ENCODE results near the gene ESR1.
A peak's percentile ranks its signal among the peaks of the same experiment; 100 is the strongest.

The ESR1 gene

GRCh38 chr6:152150196-152150595 is 342.7 kb downstream of the ESR1 start:
- no peak overlapping the region for H3K4me3 ChIP-seq (ENCODE audit: control insufficient read depth, low read depth, low read length)
- peak; percentile 59 for DNase-seq (ENCODE audit: low read depth)
- TF ChIP-seq CTCF (conservative IDR thresholded peaks at IDR 0.05; ENCODE audit: control insufficient read depth, insufficient read depth, low read depth, low read length) = no peak

GRCh38 chr6:152151920-152152319 is 344.4 kb downstream of the ESR1 start:
- DNase-seq (ENCODE audit: low read depth) = no peak
- no peak for TF ChIP-seq CTCF (conservative IDR thresholded peaks at IDR 0.05; ENCODE audit: control insufficient read depth, insufficient read depth, low read depth, low read length)
- H3K4me3 ChIP-seq (ENCODE audit: control insufficient read depth, low read depth, low read length) = no peak overlapping the region

GRCh38 chr6:152154559-152155356 is 347.3 kb downstream of the ESR1 start:
- H3K4me3 ChIP-seq (ENCODE audit: control insufficient read depth, low read depth, low read length) = no peak overlapping the region
- TF ChIP-seq CTCF (conservative IDR thresholded peaks at IDR 0.05; ENCODE audit: control insufficient read depth, insufficient read depth, low read depth, low read length) = no peak
- DNase-seq (ENCODE audit: low read depth) = no peak

GRCh38 chr6:152155792-152156191 is 348.3 kb downstream of the ESR1 start:
- H3K4me3 ChIP-seq (ENCODE audit: control insufficient read depth, low read depth, low read length) = no peak overlapping the region
- TF ChIP-seq CTCF (conservative IDR thresholded peaks at IDR 0.05; ENCODE audit: control insufficient read depth, insufficient read depth, low read depth, low read length) = no peak
- no peak for DNase-seq (ENCODE audit: low read depth)

- TF ChIP-seq CTCF (conservative IDR thresholded peaks at IDR 0.05; ENCODE audit: control insufficient read depth, insufficient read depth, low read depth, low read length) = no peak
- DNase-seq (ENCODE audit: low read depth) = no peak
- H3K4me3 ChIP-seq (ENCODE audit: control insufficient read depth, low read depth, low read length) = no peak overlapping the region
These were observed 352.9 kb downstream of the ESR1 start for GRCh38 chr6:152160346-152160745.

- H3K4me3 ChIP-seq (ENCODE audit: control insufficient read depth, low read depth, low read length) = no peak overlapping the region
- no peak for TF ChIP-seq CTCF (conservative IDR thresholded peaks at IDR 0.05; ENCODE audit: control insufficient read depth, insufficient read depth, low read depth, low read length)
- DNase-seq (ENCODE audit: low read depth) = peak; percentile 41
These were observed 354.0 kb downstream of the ESR1 start for GRCh38 chr6:152161501-152161900.
